C4-2B (cell line): ENCODE results near the gene SGPP1.

ENCODE experiments used
- CTCF ChIP-seq: fragments of 450-650 bp; conservative IDR thresholded peaks from 2 replicates; pipeline ENCODE4 v1.5.1; 2017; ENCODE audit warnings: mild to moderate bottlenecking
- ZFX ChIP-seq: fragments of 450-650 bp; IDR thresholded peaks from 2 replicates; pipeline ENCODE4 v1.6.1; 2017

DNA sequence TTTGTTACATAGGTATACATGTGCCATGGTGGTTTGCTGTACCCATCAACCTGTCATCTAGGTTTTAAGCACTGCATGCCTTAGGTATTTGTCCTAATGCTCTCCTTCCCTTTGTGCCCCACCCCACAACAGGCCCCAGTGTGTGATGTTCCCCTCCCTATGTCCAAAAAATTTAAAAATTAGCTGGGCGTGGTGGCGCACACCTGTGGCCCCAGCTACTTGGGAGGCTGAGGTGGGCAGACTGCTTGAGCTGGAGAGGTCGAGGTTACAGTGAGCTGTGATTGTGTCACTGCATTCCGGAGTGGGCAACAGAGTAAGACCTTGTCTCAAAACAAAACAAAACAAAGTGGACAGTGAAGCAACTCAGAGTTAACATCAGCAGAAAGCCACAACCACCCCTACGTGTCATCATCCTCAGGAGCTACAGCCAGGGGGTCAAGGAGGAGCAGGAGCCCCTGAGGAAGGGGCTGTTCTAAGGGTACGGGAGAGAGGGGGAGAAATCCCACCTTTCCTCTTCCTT is 36.8 kb upstream of the SGPP1 start:
- TF ChIP-seq CTCF (no peak), ZFX (no peak)
